Endometrial microvascular endothelial cells (primary cell): ENCODE data around the gene ETS1. TPM values are rescaled to one million over a fixed set of nuclear protein-coding genes. Genes with fewer than 3 reads are reported as not detected.

Experiments used
- in situ Hi-C: cut with HindIII; loops from 2 replicates; pipeline ENCODE4 v1.10.0; 2017; ENCODE audit warnings: low sequenced_read_pairs, low pct_unique_long_range_greater_than_20kb; ENCODE audit errors: inconsistent ontology term
- total RNA-seq: library from RNA; depleted of rRNA; stranded (reverse); fragments of >200 nt; gene quantifications from one replicate; pipeline ENCODE4 v1.2.3, GENCODE V29; 2015; ENCODE audit errors: inconsistent ontology term

Gene ETS1
- total RNA-seq, 1 donor from 2014 or later: 35.4 TPM

DNA sequence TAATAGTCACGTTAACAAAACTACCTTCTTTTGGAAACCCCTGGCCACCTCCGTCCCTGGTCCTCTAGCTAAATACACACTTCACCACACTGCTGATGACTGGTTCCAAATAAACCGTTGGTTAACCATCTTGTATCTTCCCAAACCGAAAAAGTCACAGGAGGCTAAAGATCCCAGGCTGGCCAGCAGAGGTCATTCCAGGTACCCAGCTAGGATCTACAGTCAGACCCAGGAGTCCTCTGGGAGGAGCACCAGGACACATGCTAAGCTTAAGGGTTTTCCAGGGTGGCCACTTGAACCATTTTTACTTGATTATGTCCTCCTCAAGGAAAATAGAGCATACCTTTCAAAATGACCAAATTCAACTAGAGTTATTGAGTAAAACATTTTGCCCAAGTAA, 103.2 kb downstream of the ETS1 start:
- in situ Hi-C loops: no loop called here

- in situ Hi-C loops: no loop called here
Measured at GRCh38 chr11:128483211-128483788, 104.1 kb downstream of the ETS1 start.

GRCh38 chr11:128482512-128483191, 104.7 kb downstream of the ETS1 start:
- in situ Hi-C loops: no loop called here

GRCh38 chr11:128482092-128482491, 105.3 kb downstream of the ETS1 start:
- in situ Hi-C loops: no loop called here

- in situ Hi-C loops: no loop called here
Measured at GRCh38 chr11:128481135-128481534, 106.2 kb downstream of the ETS1 start.

GRCh38 chr11:128480665-128481064, 106.7 kb downstream of the ETS1 start:
- in situ Hi-C loops: no loop called here

DNA sequence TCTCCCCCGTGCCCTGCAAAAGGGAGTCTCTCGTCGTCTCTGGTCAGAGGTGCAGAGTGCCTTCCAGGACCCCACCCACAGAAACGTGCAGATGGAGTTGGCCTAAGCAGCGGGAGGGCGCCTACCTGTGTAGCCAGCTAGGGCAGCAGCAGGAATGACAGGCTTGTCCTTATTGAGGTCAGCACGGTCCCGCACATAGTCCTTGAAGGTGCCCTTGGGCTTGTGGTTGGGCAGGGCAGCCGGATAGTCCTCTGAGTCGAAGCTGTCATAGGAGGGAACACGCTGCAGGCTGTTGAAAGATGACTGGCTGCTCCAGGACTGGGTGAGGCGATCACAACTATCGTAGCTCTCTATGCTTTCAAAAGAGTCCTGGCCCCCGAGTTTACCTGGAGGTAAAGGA, 107.3 kb downstream of the ETS1 start:
- in situ Hi-C loops: no loop called here

- in situ Hi-C loops: no loop called here
Measured at GRCh38 chr11:128479144-128479543, 108.2 kb downstream of the ETS1 start.

GRCh38 chr11:128478305-128478704, 109.1 kb downstream of the ETS1 start:
- in situ Hi-C loops: no loop called here

- in situ Hi-C loops: no loop called here
Measured at GRCh38 chr11:128477811-128478210, 109.5 kb downstream of the ETS1 start.

GRCh38 chr11:128477278-128477677, 110.1 kb downstream of the ETS1 start:
- in situ Hi-C loops: no loop called here

GRCh38 chr11:128476729-128477128, 110.6 kb downstream of the ETS1 start:
- in situ Hi-C loops: no loop called here

GRCh38 chr11:128476049-128476448, 111.3 kb downstream of the ETS1 start:
- in situ Hi-C loops: no loop called here

GRCh38 chr11:128474036-128474874, 113.1 kb downstream of the ETS1 start:
- in situ Hi-C loops: no loop called here

GRCh38 chr11:128473636-128474035, 113.7 kb downstream of the ETS1 start:
- in situ Hi-C loops: no loop called here

DNA sequence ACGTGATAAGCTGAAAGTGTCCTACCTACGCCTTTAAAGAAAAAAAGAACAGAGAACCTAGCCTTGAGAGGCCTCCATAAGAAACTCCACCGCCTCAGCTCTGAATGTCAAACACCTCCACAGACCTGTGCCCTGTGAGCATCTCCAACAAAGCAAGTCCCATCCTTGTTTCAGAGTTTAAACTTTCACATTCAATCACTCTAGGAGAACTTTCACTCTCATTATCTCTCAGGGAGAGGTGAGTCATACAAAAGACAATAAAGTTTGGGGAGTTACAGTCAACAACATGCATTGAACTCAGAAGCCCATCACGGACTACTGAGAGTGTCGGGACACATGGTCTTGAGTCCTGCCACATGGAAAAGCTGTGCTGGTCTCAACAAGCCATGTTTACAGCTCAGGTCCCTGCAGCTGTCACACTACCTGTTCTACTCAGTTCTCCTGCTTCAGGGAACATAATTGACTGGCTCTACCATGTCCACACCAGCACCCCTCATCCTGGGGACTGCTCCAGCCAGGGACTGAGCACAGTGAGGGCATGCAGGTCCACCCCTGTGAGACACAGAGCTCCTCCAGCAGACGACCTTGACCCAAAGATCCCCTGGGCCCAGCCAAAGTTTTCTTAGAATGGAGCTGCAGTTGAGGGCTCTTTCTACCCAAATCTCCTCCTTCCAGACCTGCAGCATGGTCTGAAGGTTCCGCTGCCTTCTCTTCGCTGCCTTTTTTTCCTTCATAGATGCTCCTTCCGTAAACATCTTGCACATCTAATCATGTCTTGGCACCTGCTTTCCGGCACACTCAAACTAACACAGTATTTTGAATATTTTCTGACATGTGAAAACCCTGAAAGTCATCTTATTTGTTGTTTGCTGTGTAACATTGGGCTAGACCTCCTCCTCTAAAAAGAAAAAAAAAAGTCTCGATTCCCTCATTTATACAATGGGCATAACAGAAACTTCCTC, 114.9 kb downstream of the ETS1 start:
- in situ Hi-C loops: no loop called here

DNA sequence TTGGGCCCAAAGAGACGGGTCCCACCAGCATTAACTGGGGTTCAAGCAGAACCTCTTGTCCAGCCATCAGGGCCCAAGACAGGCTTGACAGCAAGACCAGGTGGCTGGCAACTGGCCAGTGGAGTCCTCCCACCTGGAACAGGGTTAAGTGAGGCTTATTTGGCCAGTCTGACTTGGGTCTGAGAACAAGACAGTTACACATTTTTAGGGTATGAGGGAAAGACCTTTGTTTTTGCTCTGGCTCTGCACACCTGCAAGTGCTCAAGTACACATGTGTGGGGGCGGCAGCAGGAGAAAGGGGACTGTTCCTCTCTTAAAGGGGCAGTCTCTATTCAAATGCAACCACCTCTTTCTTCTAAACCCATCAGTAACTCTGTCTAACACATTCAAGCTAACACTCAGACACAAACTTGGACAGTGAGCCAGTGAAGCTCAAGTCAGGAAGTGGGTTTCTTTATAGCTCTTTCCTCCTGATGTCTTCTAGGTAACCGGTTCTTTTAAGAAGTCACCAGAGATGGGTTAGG, 116.2 kb downstream of the ETS1 start:
- in situ Hi-C loops: no loop called here

GRCh38 chr11:128470081-128470480, 117.3 kb downstream of the ETS1 start:
- in situ Hi-C loops: no loop called here

DNA sequence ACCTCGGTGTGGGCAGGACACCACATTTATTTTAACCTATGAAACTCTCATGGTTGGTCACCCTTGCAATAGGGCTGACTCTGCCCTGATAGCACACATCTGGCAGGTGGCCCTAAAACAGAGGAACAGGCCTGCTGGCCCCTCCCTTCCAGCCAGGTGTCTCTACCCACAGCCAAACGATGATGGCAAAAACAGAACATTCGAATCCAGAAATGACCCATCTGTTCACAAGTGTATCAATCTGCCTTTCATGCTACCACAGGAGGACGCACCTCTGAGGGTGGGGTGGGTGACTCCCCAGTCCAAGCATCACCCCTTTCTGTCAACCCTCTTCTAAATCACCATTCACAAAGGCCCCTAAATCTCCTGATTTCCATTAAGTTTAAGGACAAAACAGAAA, 118.1 kb downstream of the ETS1 start:
- in situ Hi-C loops: no loop called here
